HTERT RPE-1 (cell line): ENCODE data around the gene AANAT.

Experiments
- in situ Hi-C: fragments of 300-500 bp; cut with MboI; formaldehyde crosslinking; loops from 4 replicates; pipeline ENCODE4 v1.14.3; 2020; ENCODE audit warnings: low sequenced_read_pairs

Gene AANAT

DNA sequence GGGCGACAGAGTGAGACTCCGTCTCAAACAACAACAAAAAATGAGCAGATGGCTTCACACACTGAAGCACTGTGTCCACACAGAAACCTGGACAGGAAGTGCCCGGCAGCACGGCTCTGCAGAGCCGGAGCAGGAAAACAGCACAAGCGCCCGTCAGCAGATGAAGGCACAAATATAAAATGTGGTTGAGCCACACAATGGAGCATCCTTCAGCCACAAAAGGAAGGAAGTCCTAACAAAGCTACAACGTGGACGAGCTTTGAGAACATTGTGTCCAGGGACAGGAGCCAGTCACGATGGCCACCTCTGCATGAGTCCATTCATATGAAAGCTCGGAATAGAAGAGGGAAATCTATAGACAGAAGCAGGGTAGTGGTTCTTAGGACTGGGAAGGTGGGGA is 18.2 kb downstream of the AANAT start:
- in situ Hi-C loops, result no loop called here

DNA sequence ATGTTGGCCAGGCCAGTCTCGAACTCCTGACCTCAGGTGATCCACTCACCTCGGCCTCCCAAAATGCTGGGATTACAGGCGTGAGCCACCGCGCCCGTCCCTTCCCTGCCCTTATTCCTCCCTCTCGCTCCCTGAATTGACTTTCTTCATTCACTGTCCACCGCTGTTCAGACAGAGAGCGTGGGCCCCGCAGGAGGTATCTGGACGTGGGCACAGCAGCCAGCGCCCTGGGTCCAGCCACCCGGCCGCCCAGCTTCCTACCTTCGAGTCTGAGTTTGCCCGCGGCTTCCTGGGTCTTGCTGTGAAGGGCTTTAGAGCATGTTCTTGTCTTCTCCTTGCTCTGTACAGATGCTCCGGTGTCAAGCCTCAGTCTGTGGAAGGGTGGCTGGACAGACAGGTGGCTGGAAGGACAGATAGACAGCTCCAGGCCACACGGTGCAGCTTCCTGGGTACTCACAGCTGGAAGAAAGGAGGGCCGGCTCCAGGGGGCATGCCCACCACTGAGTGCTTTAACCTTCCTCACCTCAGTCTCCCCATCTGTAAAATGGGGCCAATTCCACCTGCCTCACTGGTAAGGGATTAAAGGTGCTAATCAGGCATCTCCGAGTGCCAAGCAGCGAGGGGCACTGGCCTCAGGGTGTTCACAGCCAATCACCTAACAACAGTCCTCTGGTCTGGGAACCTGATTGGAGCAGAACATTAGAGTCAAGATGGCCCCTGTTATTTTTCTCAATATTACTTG is 20.2 kb downstream of the AANAT start:
- in situ Hi-C loops, result no loop called here

DNA sequence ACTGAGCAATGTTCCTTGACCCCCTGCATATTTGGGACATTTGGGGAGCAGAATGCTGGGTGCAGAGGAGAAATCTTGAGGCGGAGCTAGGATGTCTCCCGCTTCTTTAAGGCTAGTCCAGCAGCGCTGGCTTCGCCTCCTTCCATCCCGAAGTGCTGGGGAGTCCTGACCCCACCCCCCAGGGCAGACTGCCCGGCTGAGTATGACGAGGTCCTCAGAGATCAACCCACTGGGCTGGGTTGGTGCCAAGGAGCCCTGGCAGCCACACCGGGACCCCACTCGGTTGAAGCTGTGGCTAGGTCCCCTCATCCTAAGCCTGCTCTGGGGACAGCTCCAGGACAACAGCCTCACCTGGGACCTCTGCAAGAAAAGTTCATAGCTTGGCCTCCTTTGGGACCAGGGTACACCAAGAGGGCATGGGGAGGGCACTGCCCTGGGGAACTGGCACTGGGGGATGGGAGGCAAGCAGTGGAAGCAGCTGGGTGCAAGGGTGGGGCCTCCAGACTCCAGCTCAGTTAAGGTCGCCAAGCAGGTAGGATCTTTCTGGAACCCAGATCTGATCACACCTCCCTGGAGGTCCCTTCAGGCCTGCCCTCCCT is 22.8 kb downstream of the AANAT start:
- in situ Hi-C loops, result no loop called here

DNA sequence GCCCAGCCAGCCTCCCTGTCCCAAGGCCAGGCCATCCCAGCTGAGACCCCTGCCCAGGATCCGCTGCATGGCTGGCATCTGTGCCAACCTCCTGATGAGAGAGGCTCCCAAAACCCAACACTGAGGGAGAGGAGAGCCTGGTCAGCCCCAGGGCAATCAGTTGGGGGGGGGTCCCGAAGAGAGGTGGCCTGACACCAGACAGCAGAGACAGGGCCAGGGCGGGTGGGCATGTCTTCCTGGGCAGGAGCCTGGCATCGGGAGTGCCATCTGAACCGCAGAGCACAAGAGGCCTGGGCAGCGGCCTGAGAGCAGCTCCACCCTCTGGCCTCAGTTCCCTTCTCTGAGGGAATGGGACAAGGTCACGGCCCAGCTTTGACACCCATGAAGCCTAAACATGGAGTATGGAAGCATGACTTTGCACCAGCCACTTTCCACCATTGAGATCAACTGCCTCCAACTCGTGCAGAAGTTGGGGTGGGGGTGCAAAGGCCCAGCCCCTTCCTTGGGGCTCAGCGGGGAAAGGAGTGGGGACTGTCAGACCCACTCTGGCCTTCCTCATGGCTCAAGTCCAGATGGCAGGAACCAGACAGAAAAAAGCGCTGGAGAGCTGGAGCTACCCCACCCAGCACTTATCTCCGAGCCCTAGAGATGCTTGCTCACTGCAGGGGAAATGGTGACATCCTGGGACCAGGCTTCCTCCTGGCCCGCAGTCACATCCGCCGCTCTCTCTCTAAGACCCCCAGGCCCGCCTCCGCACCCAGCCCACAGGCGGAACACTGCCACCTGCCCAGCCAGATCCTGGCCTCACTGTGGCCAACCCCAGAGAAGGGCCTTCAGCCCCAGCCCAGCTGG is 24.1 kb downstream of the AANAT start:
- in situ Hi-C loops, result no loop called here

DNA sequence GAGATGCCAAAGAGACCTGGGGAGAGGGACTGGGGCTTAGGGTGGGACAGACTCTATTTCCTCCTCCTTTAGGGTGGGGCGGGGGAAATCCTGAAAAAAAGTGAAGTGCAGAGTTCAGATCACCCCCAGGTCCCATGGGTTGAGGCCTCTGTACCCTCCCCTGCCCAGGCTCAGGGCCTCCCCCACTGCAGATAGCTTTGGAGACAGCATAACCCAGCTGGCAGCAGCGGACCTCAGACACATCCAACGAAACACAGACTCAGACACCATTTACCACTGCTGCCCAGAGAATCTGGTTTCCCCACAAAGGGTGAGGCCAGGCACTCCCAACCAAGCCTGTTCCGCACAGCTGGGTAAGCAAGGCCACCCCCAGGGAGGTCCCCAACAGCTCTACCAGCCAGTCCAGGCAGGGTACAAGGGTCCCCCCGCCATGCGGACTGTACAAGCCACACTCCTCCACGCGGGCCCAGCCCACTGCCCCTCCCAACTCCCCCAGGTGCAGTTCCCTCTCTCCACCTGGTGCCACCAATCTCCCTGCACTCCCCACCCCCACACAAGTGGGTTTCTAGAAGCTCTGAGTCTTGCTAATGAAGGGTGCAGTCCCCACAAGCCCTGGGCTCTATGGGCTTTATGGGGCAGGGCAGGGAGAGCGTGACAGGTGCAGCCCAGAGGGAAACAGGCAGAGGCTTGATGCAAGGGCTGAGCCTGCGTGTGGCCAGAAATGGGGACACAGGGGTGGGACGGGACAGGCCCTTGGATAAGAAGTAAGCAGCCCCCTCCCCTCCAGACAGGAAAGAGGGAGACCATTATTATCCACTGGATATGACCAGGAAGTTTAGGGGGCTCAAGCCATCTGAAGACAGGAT is 25.0 kb downstream of the AANAT start:
- in situ Hi-C loops, result no loop called here

DNA sequence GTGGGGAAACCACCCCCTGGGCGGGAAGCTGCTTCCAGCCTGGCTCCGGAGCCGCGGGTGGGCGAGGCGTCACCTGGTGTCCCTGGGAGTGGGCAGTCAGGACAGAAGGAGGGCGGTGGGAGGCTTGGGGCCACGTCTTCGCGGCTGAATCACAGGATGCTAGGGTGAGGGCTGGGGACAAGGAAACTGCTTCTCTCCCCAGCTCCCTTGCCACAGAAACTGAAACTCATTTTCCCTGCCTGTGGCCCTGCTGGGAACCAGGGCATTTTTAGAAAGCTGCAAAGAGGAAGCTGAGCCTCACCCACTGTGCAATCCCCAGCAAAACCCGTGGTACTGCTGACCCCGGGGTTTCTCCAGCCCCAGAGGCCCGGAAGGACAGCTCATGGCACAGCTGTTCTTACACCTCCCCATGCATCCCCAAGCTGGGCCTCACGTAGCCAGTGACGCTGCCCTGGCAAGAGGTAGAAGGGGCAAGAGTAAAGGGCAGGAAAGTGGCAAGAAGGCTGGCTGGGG is 25.6 kb downstream of the AANAT start:
- in situ Hi-C loops, result no loop called here

DNA sequence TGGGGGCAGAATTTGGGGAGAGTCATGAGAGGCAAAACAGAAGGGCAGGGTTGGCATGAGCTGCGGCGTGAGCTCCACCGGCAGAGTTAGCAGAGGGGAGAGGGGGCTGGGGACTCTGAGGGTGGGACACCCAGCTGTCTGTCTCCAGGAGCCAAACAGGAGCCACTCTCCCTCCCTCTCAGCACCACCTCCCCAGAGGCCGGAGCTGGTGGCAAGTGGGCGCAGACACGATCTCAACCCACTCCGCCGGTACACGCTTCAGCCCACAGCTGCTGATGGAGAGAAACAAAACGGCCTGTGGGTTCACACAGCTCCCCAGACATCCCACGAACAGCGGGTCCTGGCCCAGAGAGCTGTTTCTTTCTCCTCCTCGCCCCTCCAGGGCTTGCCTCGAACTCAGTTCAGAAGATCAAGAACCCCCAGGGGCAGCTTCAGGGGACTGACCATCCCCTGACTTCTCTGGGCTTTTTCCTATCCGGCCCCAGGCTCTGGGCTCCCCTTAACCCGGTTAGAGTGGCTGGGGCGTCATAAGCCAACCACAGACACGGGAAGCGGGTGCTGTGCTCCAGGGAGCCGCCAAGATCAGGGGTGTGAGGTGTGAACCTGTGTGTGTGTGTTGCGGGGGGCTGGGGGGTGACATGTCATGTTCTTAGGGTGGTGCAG is 26.2 kb downstream of the AANAT start:
- in situ Hi-C loops, result no loop called here

DNA sequence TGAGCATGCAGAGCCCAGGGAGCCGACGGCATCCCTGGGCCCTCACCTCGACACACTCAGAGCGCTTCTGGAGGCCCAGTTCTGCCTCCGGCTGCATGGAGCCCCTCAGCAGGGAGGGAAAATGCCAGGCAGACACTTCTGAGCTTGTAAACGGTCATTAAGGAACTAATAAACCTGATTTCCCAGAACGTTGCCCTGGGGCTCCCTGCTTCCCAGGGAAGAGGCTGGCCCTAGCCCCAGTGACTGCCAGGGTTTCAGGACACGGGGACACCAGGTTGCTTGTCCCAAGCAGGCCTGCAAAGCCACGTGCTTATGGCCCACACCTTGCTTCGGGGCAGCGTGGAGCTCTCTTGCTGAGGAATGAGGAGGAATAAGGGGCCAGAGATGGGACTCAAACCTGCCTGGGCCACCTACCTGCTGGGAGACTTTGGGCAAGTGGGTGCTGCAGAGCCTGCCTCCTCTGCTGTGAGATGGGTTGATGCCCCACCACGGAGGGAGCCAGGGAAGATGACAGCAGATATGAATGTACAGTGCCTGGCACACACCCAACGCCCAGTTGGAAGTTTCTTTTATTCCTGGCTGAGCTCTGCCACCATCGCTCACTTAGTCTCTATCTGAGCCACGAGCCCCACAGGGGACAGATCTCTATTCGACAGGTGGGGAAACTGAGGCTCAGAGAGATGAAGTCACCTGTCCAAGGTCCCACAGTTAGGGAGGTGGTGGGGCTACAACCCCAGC is 28.4 kb downstream of the AANAT start:
- in situ Hi-C loops, result no loop called here

DNA sequence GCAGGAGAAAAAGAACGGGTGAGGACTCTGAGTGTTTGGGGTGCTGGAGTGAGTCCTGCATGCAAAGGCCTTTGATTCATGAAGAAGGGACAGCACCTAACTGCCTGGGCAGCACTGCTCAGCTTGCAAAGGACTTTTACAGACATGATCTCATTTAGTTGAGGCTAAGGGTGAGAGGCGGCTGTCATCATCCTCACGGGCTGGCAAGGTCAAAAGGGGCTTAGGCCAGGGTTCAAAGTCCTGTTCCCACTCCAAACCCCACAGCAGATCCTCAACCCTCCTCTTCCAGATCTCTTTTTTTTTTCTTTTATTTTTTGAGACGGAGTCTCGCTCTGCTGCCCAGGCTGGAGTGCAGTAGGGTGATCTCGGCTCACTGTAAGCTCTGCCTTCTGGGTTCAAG is 29.1 kb downstream of the AANAT start:
- in situ Hi-C loops, result no loop called here

DNA sequence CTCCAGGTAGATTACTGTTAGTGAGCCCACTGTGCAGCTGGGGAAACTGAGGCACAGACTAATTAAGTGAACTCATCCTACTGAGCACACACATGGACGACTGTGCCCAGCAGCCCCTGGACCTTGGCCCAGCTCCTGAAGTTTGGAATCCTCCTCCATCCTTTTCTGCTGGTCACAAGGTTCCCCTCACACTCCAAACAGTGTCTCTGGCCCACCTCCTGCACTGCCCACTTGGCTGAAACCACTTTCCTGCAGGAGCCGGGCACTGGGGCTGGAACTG is 30.2 kb downstream of the AANAT start:
- in situ Hi-C loops, result no loop called here

DNA sequence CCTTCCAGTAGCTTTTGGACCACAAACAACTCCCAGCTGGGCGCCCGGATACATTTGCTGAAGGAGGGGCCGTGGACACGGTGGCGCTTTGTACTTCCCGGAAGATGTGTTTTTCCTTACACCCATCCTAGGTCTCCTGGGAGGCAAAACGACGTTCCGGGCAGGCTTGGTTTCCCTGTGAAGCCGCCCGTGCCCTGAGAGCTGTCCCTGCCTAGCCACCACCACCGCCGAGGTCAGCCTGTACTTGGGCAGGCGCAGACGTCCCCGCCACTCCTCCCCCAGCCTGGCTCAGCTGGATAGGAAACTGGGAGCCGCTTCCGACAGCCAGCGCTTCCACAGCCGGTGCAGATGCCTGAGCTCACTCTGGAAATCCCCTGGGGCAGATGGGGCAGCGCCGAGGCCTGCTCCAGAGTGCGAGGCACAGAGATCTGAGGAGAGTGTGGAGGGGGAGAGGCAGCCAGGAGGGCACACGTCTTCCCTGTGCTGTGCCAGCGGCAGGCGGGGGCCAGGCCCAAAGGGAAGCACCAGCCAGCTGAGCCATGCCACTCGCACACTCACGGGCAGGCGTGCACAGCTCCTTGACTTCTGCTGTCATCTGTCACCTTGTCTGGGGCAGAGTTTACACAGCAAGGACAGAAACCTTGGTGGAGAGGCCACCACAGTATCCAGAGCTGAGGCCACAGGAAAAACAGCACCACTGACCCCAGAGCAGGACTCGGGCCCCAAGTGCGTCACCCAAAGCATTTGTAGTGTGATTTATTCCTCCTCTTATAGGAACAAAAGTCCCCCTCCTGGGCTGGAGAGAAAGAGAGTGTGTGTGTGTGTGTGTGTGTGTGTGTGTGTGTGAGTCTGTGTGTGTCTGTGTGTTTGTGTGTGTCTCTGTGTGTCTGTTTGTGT is 30.8 kb downstream of the AANAT start:
- in situ Hi-C loops, result no loop called here

DNA sequence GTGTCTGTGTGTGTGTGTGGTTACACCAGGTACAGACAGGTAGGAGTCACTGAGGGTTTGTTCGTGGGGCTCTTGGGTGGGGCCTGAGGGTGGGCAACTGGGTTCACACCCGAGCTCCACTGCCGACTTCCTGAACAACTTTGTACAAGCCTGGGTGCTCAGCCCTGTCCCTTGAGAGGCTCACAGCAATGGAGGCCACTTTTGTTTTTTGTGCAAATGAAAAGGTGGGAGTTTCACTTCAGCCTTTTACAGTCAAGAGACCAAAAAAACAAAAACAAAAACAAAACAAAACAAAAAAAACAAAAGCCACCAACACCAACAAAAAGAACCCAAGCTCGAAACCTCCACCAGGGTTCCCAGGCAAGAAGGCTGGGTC is 31.5 kb downstream of the AANAT start:
- in situ Hi-C loops, result no loop called here

DNA sequence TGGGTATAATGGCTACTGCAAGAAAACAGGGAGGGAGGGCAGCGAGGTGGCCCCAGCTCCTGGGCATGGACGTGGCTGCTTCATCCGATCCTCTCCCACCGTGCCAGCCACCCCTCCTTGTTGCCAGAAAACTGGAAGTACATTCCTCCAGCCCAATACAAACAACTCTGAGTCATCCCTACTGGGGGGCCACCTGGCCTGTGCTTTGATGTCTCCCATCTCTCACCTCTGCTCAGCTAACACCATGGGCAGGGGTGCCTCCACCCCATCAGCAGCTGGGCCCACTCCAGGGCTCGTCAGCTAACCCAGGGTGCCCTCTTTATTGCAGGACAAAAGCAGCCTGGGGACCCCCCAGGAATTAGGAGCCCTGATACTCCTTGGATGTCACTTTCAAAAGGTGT is 31.9 kb downstream of the AANAT start:
- in situ Hi-C loops, result no loop called here

DNA sequence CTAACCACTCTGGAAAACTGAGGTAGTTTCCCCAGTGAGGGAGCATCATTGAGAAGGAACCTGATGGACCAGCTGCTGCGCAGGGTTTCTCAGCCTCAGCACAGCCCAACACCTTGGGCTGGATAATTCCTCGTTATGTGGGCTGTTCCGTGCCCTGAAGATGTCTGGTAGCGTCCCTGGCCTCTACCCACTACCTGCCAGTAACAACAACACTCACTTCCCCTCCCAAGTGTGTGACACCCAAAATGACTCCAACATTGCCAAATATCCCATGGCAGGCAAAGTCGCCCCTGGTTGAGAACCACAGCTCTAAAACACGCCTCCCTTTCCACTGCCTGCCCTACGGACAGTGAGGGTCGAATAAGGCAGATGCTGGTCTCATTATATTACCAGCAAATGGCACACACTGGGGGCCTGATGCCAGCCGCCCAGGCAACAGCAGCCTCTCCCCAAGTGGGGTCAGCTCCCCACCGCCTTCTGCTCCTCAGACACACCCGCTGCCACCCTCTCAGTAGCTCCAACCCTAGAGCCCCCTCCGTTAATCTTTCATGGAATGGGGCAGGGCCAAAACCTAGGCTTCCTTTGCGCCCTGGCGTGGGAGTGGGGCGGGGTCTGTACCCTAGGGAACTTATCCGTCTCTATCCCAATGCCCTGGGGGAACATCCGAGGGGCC is 32.8 kb downstream of the AANAT start:
- in situ Hi-C loops, result no loop called here

DNA sequence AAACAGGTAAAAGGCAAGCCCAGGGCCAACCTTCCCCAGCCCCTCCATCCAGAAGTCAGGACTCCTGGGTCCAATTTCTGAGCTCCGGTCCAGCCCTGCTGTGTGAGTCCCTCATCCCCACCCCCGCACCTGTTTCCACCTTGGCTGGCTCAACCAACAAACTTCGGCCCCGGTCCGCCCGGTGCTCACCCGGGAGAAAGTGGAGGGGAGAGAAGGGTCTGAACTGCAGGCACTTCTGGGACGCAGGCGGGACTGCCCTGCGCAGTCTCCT is 33.3 kb downstream of the AANAT start:
- in situ Hi-C loops, result no loop called here

DNA sequence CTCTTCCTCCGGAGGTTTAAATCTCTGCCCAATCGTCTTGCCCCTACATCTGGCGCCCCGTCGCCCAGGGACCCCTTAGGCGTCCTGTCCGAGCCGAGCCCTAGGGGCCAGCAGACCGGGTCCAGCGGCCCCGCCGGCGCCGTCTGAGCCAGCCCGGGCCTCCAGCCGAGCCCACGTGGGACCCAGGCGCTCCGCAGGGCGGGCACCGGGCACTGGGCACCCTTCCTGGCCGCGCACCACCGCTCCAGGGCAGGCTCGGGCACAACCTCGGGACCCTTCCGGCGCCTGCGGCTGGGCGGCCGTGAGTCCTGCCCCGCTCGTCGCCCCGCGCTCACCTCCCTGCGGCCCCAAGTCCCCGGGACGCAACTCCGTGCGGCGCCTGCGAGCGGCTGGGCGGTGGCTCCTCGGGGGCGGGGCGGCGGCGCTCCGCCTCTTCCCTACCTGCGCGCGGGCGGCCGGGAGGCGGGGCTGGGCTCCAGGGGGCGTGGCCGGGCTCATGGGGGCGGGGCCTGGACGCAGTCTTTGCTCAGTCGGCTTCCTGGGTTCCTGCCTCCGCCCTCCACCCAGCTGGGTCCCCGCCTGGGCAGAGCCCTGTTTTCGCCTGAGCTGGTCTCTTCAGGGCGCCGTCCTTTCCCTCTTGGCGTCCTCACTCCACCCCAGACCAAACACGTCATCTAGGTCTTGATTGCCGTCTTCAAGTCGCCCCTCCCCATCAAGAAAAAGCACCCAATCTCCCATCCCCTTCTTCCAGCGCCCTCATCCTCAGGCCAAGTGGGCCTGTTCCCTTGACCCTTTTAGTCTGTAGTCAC is 33.8 kb downstream of the AANAT start, which contains the start of gene RHBDF2:
Gene RHBDF2, minus strand, starts transcription at position 406 of the 809 bp plus-strand sequence. CDS start 19,899 bp downstream, outside the sequence.
- in situ Hi-C loops, result no loop called here

DNA sequence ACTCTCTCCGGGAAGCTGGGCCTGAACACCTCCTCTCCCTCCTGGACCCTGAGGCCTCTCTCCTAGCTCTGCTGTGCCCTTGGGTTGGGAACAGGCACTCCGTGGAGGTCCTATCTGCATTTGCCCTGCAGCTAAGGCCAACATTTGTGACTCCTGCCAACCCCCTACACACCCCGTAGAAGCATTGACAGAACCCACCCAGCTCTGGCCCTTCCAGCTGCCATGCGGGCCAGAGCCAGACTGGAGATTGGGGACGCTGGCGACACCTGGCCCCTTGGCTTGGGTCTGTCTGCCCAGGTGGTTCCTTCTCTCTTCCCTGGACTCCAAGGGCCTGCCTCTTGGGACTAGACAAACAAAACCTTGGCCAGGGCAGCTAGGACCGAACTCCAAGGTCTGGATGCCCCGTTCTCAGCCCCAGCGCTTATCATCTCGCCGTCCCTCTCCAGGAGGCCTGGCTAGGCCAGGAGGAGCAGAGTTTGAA is 34.5 kb downstream of the AANAT start:
- in situ Hi-C loops, result no loop called here
